Measurements from ENCODE around the gene SLIT1. TPM values are rescaled to one million over a fixed set of nuclear protein-coding genes. Genes with fewer than 3 reads are reported as not detected.

SLIT1 gene
- total RNA-seq, 1 donor from 2014 or later, result 0.40 TPM

DNA sequence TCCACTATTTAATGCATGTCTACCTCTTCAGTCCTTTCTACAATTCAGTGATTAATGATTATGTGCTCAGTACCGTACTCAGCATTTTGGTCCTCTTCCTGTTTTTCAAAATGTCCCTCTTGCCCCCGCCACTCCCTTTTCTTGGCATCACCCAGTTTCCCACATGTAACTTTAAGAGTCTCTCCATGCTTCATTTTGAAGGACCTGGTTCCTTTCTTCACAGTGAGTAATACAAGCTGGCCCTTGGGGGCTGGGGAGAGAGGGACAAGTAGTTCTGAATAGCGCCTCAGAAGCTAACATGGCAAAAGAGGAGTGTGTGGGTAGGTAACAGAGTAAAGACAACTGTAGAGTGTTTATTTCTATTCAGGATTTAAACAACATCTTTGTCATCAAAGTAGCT is 34.6 kb upstream of the SLIT1 start:
- Mint-ChIP-seq H3K36me3 (peaks cover 6% of the 10 kb centered on the region), H3K4me1 (peaks cover 5% of the 10 kb centered on the region), H3K4me3 (no peak overlapping the region), H3K27ac (no peak overlapping the region), H3K27me3 (ENCODE audit: low read depth) (no peaks in the 10 kb centered on the region), H3K9me3 (no peaks in the 10 kb centered on the region)
- no peak for DNase-seq (ENCODE audit: low spot score in 2 of 2, unreplicated experiment in 2 of 2)
- TF ChIP-seq, protein P1, sequence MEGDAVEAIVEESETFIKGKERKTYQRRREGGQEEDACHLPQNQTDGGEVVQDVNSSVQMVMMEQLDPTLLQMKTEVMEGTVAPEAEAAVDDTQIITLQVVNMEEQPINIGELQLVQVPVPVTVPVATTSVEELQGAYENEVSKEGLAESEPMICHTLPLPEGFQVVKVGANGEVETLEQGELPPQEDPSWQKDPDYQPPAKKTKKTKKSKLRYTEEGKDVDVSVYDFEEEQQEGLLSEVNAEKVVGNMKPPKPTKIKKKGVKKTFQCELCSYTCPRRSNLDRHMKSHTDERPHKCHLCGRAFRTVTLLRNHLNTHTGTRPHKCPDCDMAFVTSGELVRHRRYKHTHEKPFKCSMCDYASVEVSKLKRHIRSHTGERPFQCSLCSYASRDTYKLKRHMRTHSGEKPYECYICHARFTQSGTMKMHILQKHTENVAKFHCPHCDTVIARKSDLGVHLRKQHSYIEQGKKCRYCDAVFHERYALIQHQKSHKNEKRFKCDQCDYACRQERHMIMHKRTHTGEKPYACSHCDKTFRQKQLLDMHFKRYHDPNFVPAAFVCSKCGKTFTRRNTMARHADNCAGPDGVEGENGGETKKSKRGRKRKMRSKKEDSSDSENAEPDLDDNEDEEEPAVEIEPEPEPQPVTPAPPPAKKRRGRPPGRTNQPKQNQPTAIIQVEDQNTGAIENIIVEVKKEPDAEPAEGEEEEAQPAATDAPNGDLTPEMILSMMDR (IDR thresholded peaks at IDR 0.05; ENCODE audit: unreplicated experiment), result no peak

GRCh38 chr10:97217299-97217698 is 31.5 kb upstream of the SLIT1 start:
- Mint-ChIP-seq H3K27ac (no peak overlapping the region), H3K4me3 (no peak overlapping the region), H3K9me3 (no peaks in the 10 kb centered on the region), H3K4me1 (peaks cover under 1% of the 10 kb centered on the region), H3K36me3 (peaks cover 5% of the 10 kb centered on the region), H3K27me3 (ENCODE audit: low read depth) (no peaks in the 10 kb centered on the region)
- TF ChIP-seq, protein P1 (IDR thresholded peaks at IDR 0.05; ENCODE audit: unreplicated experiment), result no peak
- DNase-seq (ENCODE audit: low spot score in 2 of 2, unreplicated experiment in 2 of 2), result no peak

GRCh38 chr10:97215619-97216260 is 30.0 kb upstream of the SLIT1 start:
- no peak overlapping the region for H3K4me3 Mint-ChIP-seq
- DNase-seq (ENCODE audit: low spot score in 2 of 2, unreplicated experiment in 2 of 2), result no peak
- no peaks in the 10 kb centered on the region for H3K27me3 Mint-ChIP-seq (ENCODE audit: low read depth)
- H3K9me3 Mint-ChIP-seq, result no peaks in the 10 kb centered on the region
- no peak overlapping the region for H3K27ac Mint-ChIP-seq
- H3K4me1 Mint-ChIP-seq, result no peaks in the 10 kb centered on the region
- TF ChIP-seq, protein P1 (IDR thresholded peaks at IDR 0.05; ENCODE audit: unreplicated experiment), result no peak
- peaks cover 5% of the 10 kb centered on the region for H3K36me3 Mint-ChIP-seq

- Mint-ChIP-seq H3K36me3 (no peaks in the 10 kb centered on the region), H3K4me1 (peaks cover 2% of the 10 kb centered on the region)
- TF ChIP-seq, protein P1 (IDR thresholded peaks at IDR 0.05; ENCODE audit: unreplicated experiment), result no peak
Observed at GRCh38 chr10:97213431-97213830, 27.7 kb upstream of the SLIT1 start.

GRCh38 chr10:97211229-97211628 is 25.5 kb upstream of the SLIT1 start:
- Mint-ChIP-seq H3K4me3 (no peak overlapping the region), H3K27ac (no peak overlapping the region), H3K4me1 (peaks cover 2% of the 10 kb centered on the region), H3K9me3 (no peaks in the 10 kb centered on the region), H3K36me3 (no peaks in the 10 kb centered on the region), H3K27me3 (ENCODE audit: low read depth) (peaks cover 21% of the 10 kb centered on the region)
- TF ChIP-seq, protein P1 (IDR thresholded peaks at IDR 0.05; ENCODE audit: unreplicated experiment), result no peak
- no peak for DNase-seq (ENCODE audit: low spot score in 2 of 2, unreplicated experiment in 2 of 2)

More at GRCh38 chr10:97213431-97213830, 27.7 kb upstream of the SLIT1 start:
- no peak for DNase-seq (ENCODE audit: low spot score in 2 of 2, unreplicated experiment in 2 of 2)
- Mint-ChIP-seq H3K9me3 (no peaks in the 10 kb centered on the region), H3K27me3 (ENCODE audit: low read depth) (peaks cover 5% of the 10 kb centered on the region), H3K27ac (no peak overlapping the region), H3K4me3 (no peak overlapping the region)

All from mesothelial cell of epicardium (in vitro differentiated cells).